Astrocyte (in vitro differentiated cells and primary cell): ENCODE data around the gene LRR1. TPM values are rescaled to one million over a fixed set of nuclear protein-coding genes. Genes with fewer than 3 reads are reported as not detected.

ENCODE experiments used
- DNase-seq: peaks from one replicate; pipeline ENCODE4 v3.0.0-alpha.2; 2010; ENCODE audit warnings: low read depth
- FAIRE-seq: peaks from 2 replicates; lab custom pipeline; 2011; peaks lifted over from hg19 to GRCh38; lab: Jason Lieb, UNC
- H2AFZ ChIP-seq: 2 replicates; pipeline ENCODE4 v1.6.0; 2012; ENCODE audit warnings: low read depth, low read length, inconsistent platforms
- H3K27ac ChIP-seq: 2 replicates; pipeline ENCODE4 v1.5.1; 2011; ENCODE audit warnings: low read depth, low read length, inconsistent platforms
- H3K27me3 ChIP-seq: 2 replicates; pipeline ENCODE4 v1.6.0; 2011; ENCODE audit warnings: low read length, inconsistent platforms; ENCODE audit not compliant: insufficient read depth
- H3K36me3 ChIP-seq: 2 replicates; pipeline ENCODE4 v1.5.1; 2011; ENCODE audit warnings: low read length, inconsistent platforms; ENCODE audit not compliant: insufficient read depth
- H3K4me1 ChIP-seq: 2 replicates; pipeline ENCODE4 v1.5.1; 2011; ENCODE audit warnings: low read length, inconsistent platforms; ENCODE audit not compliant: insufficient read depth
- H3K4me2 ChIP-seq: 2 replicates; pipeline ENCODE4 v1.6.0; 2012; ENCODE audit warnings: low read length, inconsistent platforms
- H3K4me3 ChIP-seq: 2 replicates; pipeline ENCODE4 v1.5.1; 2011; ENCODE audit warnings: low read depth, mild to moderate bottlenecking, low read length, inconsistent platforms; ENCODE audit not compliant: insufficient read depth
- H3K79me2 ChIP-seq: 2 replicates; pipeline ENCODE4 v1.6.0; 2012; ENCODE audit warnings: mild to moderate bottlenecking, low read length, inconsistent platforms; ENCODE audit not compliant: insufficient read depth
- H3K9ac ChIP-seq: 2 replicates; pipeline ENCODE4 v1.6.0; 2012; ENCODE audit warnings: mild to moderate bottlenecking, low read length, inconsistent platforms
- H3K9me3 ChIP-seq: 2 replicates; pipeline ENCODE4 v1.5.1; 2012; ENCODE audit warnings: low read depth, mild to moderate bottlenecking, low read length, inconsistent platforms; ENCODE audit not compliant: insufficient read depth
- H4K20me1 ChIP-seq: 2 replicates; pipeline ENCODE4 v1.6.0; 2012; ENCODE audit warnings: low read length, inconsistent platforms; ENCODE audit not compliant: insufficient read depth
- H3K27ac Mint-ChIP-seq: one replicate; pipeline ENCODE4 v1.8.0; 2021; ENCODE audit warnings: mild to moderate bottlenecking, mixed read lengths; ENCODE audit not compliant: unreplicated experiment
- H3K27me3 Mint-ChIP-seq: one replicate; pipeline ENCODE4 v1.8.0; 2021; ENCODE audit warnings: low read depth, mixed read lengths; ENCODE audit not compliant: unreplicated experiment
- H3K36me3 Mint-ChIP-seq: one replicate; pipeline ENCODE4 v1.8.0; 2021; ENCODE audit warnings: low read depth, mixed read lengths; ENCODE audit not compliant: unreplicated experiment
- H3K4me1 Mint-ChIP-seq: one replicate; pipeline ENCODE4 v1.8.0; 2021; ENCODE audit warnings: low read depth, mixed read lengths; ENCODE audit not compliant: unreplicated experiment
- H3K4me3 Mint-ChIP-seq: one replicate; pipeline ENCODE4 v1.8.0; 2021; ENCODE audit warnings: mild to moderate bottlenecking, moderate library complexity, mixed read lengths; ENCODE audit not compliant: unreplicated experiment
- H3K9me3 Mint-ChIP-seq: one replicate; pipeline ENCODE4 v1.8.0; 2021; ENCODE audit warnings: mild to moderate bottlenecking, mixed read lengths; ENCODE audit not compliant: unreplicated experiment
- EZH2 ChIP-seq: IDR thresholded peaks from 2 replicates; pipeline ENCODE4 v1.6.1; 2012; ENCODE audit warnings: mild to moderate bottlenecking, low read length, inconsistent platforms; ENCODE audit not compliant: insufficient read depth
- total RNA-seq: library from RNA; stranded (reverse); gene quantifications from 2 replicates; pipeline ENCODE4 v1.2.1, GENCODE V29; 2021
- TF ChIP-seq, protein P1 (sequence below): IDR thresholded peaks from 2 replicates; pipeline ENCODE4 v1.5.1; 2011; ENCODE audit warnings: low read depth, mild to moderate bottlenecking, inconsistent platforms, low read length, moderate library complexity; ENCODE audit not compliant: insufficient read depth

LRR1 gene
- total RNA-seq, 1 donor from 2014 or later: 10.0 TPM

DNA sequence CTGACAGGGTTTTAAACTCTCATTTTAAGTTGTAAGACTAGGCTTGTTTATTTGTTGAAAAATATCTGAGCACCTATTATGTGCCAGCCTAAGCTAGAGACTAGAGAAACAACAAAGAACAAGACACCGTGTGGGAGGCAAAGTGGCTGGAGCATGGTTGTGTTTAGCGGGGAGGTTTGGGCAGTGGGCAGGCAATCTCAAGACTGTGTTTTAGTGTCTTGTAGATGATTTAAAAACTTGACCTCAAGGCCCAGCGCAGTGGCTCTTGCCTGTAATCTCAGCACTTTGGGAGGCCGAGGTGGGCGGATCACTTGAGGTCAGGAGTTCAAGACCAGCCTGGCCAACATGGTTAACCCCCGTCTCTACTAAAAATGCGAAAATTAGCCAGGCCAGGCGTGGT, 13.9 kb downstream of the LRR1 start:
- TF ChIP-seq, protein P1, sequence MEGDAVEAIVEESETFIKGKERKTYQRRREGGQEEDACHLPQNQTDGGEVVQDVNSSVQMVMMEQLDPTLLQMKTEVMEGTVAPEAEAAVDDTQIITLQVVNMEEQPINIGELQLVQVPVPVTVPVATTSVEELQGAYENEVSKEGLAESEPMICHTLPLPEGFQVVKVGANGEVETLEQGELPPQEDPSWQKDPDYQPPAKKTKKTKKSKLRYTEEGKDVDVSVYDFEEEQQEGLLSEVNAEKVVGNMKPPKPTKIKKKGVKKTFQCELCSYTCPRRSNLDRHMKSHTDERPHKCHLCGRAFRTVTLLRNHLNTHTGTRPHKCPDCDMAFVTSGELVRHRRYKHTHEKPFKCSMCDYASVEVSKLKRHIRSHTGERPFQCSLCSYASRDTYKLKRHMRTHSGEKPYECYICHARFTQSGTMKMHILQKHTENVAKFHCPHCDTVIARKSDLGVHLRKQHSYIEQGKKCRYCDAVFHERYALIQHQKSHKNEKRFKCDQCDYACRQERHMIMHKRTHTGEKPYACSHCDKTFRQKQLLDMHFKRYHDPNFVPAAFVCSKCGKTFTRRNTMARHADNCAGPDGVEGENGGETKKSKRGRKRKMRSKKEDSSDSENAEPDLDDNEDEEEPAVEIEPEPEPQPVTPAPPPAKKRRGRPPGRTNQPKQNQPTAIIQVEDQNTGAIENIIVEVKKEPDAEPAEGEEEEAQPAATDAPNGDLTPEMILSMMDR: no peak
- no peak for TF ChIP-seq EZH2
- Histone ChIP-seq H4K20me1 (peaks cover 10% of the 10 kb centered on the region), H2AFZ (no peak overlapping the region), H3K4me2 (no peak overlapping the region), H3K9me3 (no peaks in the 10 kb centered on the region), H3K4me3 (no peak overlapping the region), H3K27ac (no peak overlapping the region), H3K4me1 (peaks cover 11% of the 10 kb centered on the region), H3K36me3 (no peaks in the 10 kb centered on the region), H3K9ac (no peak overlapping the region), H3K27me3 (no peaks in the 10 kb centered on the region), H3K79me2 (peaks cover 23% of the 10 kb centered on the region)
- H3K36me3 Mint-ChIP-seq: peaks cover 2% of the 10 kb centered on the region
- H3K27ac Mint-ChIP-seq: no peak overlapping the region
- DNase-seq: no peak
- no peak for FAIRE-seq
- H3K27me3 Mint-ChIP-seq: no peaks in the 10 kb centered on the region
- no peak overlapping the region for H3K4me3 Mint-ChIP-seq
- H3K9me3 Mint-ChIP-seq: no peaks in the 10 kb centered on the region
- peaks cover 12% of the 10 kb centered on the region for H3K4me1 Mint-ChIP-seq

DNA sequence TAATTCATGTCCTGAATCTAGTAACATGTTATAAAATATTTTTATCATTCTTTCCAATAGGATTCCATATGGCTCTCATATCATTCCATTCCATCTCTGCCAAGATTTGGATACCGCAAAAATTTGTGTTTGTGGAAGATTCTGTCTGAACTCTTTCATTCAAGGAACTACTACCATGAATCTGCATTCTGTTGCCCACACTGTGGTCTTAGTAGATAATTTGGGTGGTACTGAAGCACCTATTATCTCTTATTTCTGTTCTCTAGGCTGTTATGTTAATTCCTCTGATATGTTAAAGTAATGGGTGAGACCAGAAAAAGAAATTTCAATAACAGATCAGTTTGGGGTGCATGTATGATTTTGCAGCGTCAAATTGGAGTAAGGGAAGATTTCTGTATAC, 15.5 kb downstream of the LRR1 start:
- Histone ChIP-seq H3K4me2 (no peak overlapping the region), H2AFZ (no peak overlapping the region), H3K36me3 (peaks cover 13% of the 10 kb centered on the region), H3K9ac (no peak overlapping the region), H3K79me2 (peaks cover 35% of the 10 kb centered on the region), H3K4me3 (no peak overlapping the region), H3K27ac (no peak overlapping the region), H4K20me1 (peaks cover 23% of the 10 kb centered on the region), H3K9me3 (no peaks in the 10 kb centered on the region), H3K4me1 (peaks cover 22% of the 10 kb centered on the region), H3K27me3 (no peaks in the 10 kb centered on the region)
- FAIRE-seq (no peak), DNase-seq (no peak)
- no peak overlapping the region for H3K27ac Mint-ChIP-seq
- no peak overlapping the region for H3K4me3 Mint-ChIP-seq
- H3K9me3 Mint-ChIP-seq: no peaks in the 10 kb centered on the region
- peaks cover 10% of the 10 kb centered on the region for H3K36me3 Mint-ChIP-seq
- peaks cover 19% of the 10 kb centered on the region for H3K4me1 Mint-ChIP-seq
- TF ChIP-seq, protein P1: no peak
- H3K27me3 Mint-ChIP-seq: no peaks in the 10 kb centered on the region

DNA sequence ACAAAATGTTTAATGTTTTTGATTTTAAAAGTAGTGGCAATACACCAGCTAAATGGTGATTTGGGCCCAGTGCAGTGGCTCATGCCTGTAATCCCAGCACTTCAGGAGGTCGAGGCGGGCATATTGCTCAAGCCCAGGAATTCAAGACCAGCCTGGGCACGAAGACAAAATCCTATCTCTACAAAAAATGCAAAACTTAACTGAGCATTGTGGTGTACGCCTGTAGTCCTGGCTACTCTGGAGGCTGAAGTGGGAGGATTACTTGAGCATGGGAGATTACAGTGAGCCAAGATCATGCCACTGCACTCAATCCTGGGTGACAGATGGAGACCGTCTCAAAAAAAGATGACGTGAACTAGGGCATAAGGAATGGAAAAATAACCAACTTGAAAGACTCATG, 17.0 kb downstream of the LRR1 start:
- no peak for DNase-seq
- H3K36me3 Mint-ChIP-seq: peaks cover 10% of the 10 kb centered on the region
- Histone ChIP-seq H3K4me2 (no peak overlapping the region), H3K27me3 (no peaks in the 10 kb centered on the region), H3K4me3 (no peak overlapping the region), H3K27ac (no peak overlapping the region), H4K20me1 (peaks cover 31% of the 10 kb centered on the region), H3K79me2 (peaks cover 49% of the 10 kb centered on the region), H3K4me1 (peaks cover 23% of the 10 kb centered on the region), H3K9me3 (no peaks in the 10 kb centered on the region), H3K9ac (no peak overlapping the region), H3K36me3 (peaks cover 13% of the 10 kb centered on the region), H2AFZ (no peak overlapping the region)
- FAIRE-seq: no peak
- no peak for TF ChIP-seq EZH2
- H3K4me3 Mint-ChIP-seq: no peak overlapping the region
- no peaks in the 10 kb centered on the region for H3K27me3 Mint-ChIP-seq
- peaks cover 19% of the 10 kb centered on the region for H3K4me1 Mint-ChIP-seq
- no peak overlapping the region for H3K27ac Mint-ChIP-seq
- no peaks in the 10 kb centered on the region for H3K9me3 Mint-ChIP-seq
